ENCODE results near the gene OPN1MW2. TPM values are rescaled to one million over a fixed set of nuclear protein-coding genes. Genes with fewer than 3 reads are reported as not detected.

The OPN1MW2 gene
- total RNA-seq, result not detected in 2 replicates

GRCh38 chrX:154219456-154219855, at the start of gene OPN1MW2:
Gene OPN1MW2 (plus strand): TSS chrX:154219756. CDS start chrX:154219816, 60 bp downstream.

GRCh38 chrX:154182296-154182695, 37.3 kb upstream of the OPN1MW2 start, which contains the start of gene OPN1MW:
Gene OPN1MW (plus strand): TSS chrX:154182596. CDS start chrX:154182678, 82 bp downstream.

GRCh38 chrX:154257282-154257681, 37.7 kb downstream of the OPN1MW2 start, which contains the start of gene OPN1MW3:
Gene OPN1MW3 (plus strand): TSS chrX:154257582. CDS start chrX:154257620, 38 bp downstream.

Other genes with a start within 250 kb of the OPN1MW2 start
- gene HCFC1, start 247.9 kb upstream of the OPN1MW2 start, total RNA-seq, result 18.9 and 21.1 TPM in 2 replicates
- 6.8 and 10.9 TPM in 2 replicates for gene TMEM187, start 247.0 kb upstream of the OPN1MW2 start, total RNA-seq
- 52.8 and 87.7 TPM in 2 replicates for gene IRAK1, start 199.9 kb upstream of the OPN1MW2 start, total RNA-seq
- 25.3 and 37.1 TPM in 2 replicates for gene MECP2, start 122.0 kb upstream of the OPN1MW2 start, total RNA-seq
- gene OPN1LW, start 75.5 kb upstream of the OPN1MW2 start, total RNA-seq, result not detected in 2 replicates
- gene OPN1MW, start 37.2 kb upstream of the OPN1MW2 start, total RNA-seq, result not detected in 2 replicates
- gene OPN1MW3, start 37.8 kb downstream of the OPN1MW2 start, total RNA-seq, result not detected in 2 replicates
- gene TEX28, start 75.4 kb downstream of the OPN1MW2 start, total RNA-seq, result 0.17 TPM in 1 of 2 replicates, not detected in the other
- gene TKTL1, start 76.0 kb downstream of the OPN1MW2 start, total RNA-seq, result not detected in 2 replicates
- gene FLNA, start 154.9 kb downstream of the OPN1MW2 start, total RNA-seq, result 1,846 and 2,620 TPM in 2 replicates
- 25.6 and 29.4 TPM in 2 replicates for gene EMD, start 159.5 kb downstream of the OPN1MW2 start, total RNA-seq
- 1,913 and 5,394 TPM in 2 replicates for gene RPL10, start 178.6 kb downstream of the OPN1MW2 start, total RNA-seq
- 60.4 and 78.9 TPM in 2 replicates for gene DNASE1L1, start 189.5 kb downstream of the OPN1MW2 start, total RNA-seq
- 17.7 and 23.0 TPM in 2 replicates for gene TAFAZZIN, start 191.8 kb downstream of the OPN1MW2 start, total RNA-seq
- gene ATP6AP1, start 208.9 kb downstream of the OPN1MW2 start, total RNA-seq, result 68.9 and 89.0 TPM in 2 replicates
- gene GDI1, start 217.4 kb downstream of the OPN1MW2 start, total RNA-seq, result 63.3 and 141 TPM in 2 replicates
- 73.3 and 85.2 TPM in 2 replicates for gene FAM50A, start 224.4 kb downstream of the OPN1MW2 start, total RNA-seq
- 24.0 and 31.8 TPM in 2 replicates for gene PLXNA3, start 238.5 kb downstream of the OPN1MW2 start, total RNA-seq